Naive B cell (primary cell): ENCODE data around the gene ZER1. TPM values are rescaled to one million over a fixed set of nuclear protein-coding genes. Genes with fewer than 3 reads are reported as not detected.
A peak's percentile ranks its signal among the peaks of the same experiment; 100 is the strongest.

Experiments used
- ATAC-seq, 2 donors: fragments of 150-1000 bp; cut with Tn5 transposase; 2 replicates each; pipeline ENCODE4 v1.10.0; 2021; ENCODE audit warnings: low read depth in 2 of 2, mild to moderate bottlenecking in 2 of 2, moderate library complexity in 2 of 2
- DNase-seq: peaks from one replicate; pipeline ENCODE4 v3.0.0; 2022
- H3K27ac Mint-ChIP-seq, 6 donors: one replicate each; pipeline ENCODE4 v1.8.0; 2020 to 2022; ENCODE audit warnings: mild to moderate bottlenecking in 6 of 6, mixed read lengths in 6 of 6, moderate library complexity in 5 of 6, inconsistent platforms in 2 of 6
- H3K27me3 Mint-ChIP-seq, 3 donors: one replicate each; pipeline ENCODE4 v1.8.0; 2021 to 2022; ENCODE audit warnings: mixed read lengths in 3 of 3, mild to moderate bottlenecking in 1 of 3
- H3K36me3 Mint-ChIP-seq, 2 donors: one replicate each; pipeline ENCODE4 v1.8.0; 2020 to 2022; ENCODE audit warnings: mixed read lengths in 2 of 2, inconsistent platforms in 1 of 2, mild to moderate bottlenecking in 1 of 2
- H3K4me1 Mint-ChIP-seq, 3 donors: one replicate each; pipeline ENCODE4 v1.8.0; 2020 to 2022; ENCODE audit warnings: mixed read lengths in 3 of 3, inconsistent platforms in 1 of 3, mild to moderate bottlenecking in 1 of 3, moderate library complexity in 1 of 3
- H3K4me3 Mint-ChIP-seq, 8 donors: one replicate each; pipeline ENCODE4 v1.8.0; 2020 to 2022; ENCODE audit warnings: mild to moderate bottlenecking in 8 of 8, mixed read lengths in 8 of 8, moderate library complexity in 8 of 8, inconsistent platforms in 2 of 8
- H3K9me3 Mint-ChIP-seq, 7 donors: one replicate each; pipeline ENCODE4 v1.8.0; 2020 to 2022; ENCODE audit warnings: mixed read lengths in 7 of 7, mild to moderate bottlenecking in 5 of 7, inconsistent platforms in 2 of 7, moderate library complexity in 1 of 7
- polyA plus RNA-seq, 6 donors: library from polyadenylated mRNA; unstranded; fragments of 300-500 nt; fragmentation: Illumina TruSeq; gene quantifications; one replicate each; pipeline ENCODE4 v1.2.3, GENCODE V29; 2021; ENCODE audit warnings: low read depth in 6 of 6

The ZER1 gene
- 10 to 100 TPM; 30.9 to 43.1 (median 33.0) TPM for polyA plus RNA-seq

DNA sequence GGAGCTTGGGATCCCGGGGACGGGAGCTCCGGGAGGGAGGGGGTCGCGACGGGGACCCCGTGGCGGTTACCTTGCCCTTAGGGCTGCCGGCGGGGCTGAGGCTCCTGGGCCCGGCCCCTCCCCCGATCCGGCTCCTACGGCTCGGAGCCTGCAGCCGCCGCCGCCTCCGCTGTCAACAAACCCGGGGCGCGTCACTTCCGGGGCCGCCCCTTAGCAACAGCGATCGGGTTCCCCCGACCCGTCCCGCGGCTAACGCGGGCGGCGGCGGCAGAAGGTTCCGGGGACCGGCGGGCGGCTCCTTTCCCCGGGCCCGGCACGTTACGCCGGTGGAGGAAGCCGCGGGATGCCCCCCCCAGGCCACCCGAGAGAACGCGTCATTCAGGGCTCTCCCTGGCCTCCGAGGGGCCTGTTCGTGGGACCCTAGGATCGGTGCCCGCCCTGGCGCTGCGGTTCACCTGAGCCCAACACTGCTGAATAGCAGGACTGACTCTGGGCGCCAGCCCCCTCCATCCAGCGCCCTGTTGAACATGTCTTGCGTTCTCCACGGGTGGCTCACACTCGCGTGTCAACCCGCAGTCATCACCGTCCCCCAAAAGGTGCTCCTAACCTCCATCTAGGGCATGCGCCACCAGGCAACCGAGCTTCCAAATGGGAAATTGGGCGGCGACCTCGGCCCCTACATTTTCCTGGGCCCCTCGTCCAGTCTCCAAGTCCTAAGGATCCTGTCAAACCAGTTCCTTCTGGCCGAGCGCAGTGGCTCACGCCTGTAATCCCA lies at the start of gene ZER1:
ZER1 (minus strand) TSS at position 183 of the 775 bp plus-strand sequence. CDS start 16,362 bp downstream, outside the sequence.
- DNase-seq (peak; percentile 93), ATAC-seq (peak; percentile 93 to 94)
- Mint-ChIP-seq H3K4me3 (peak within 1 kb of the TSS; percentile 94 to 97 (median 96)), H3K4me1 (peaks cover 24 to 46% (median 36%) of the 10 kb centered on the region in 3 donors), H3K9me3 (no peaks in the 10 kb centered on the region), H3K27me3 (no peaks in the 10 kb centered on the region), H3K36me3 (peaks cover 0 to 8% of the 10 kb centered on the region in 2 donors), H3K27ac (peak within 1 kb of the TSS; percentile 96 to 98 (median 98))

DNA sequence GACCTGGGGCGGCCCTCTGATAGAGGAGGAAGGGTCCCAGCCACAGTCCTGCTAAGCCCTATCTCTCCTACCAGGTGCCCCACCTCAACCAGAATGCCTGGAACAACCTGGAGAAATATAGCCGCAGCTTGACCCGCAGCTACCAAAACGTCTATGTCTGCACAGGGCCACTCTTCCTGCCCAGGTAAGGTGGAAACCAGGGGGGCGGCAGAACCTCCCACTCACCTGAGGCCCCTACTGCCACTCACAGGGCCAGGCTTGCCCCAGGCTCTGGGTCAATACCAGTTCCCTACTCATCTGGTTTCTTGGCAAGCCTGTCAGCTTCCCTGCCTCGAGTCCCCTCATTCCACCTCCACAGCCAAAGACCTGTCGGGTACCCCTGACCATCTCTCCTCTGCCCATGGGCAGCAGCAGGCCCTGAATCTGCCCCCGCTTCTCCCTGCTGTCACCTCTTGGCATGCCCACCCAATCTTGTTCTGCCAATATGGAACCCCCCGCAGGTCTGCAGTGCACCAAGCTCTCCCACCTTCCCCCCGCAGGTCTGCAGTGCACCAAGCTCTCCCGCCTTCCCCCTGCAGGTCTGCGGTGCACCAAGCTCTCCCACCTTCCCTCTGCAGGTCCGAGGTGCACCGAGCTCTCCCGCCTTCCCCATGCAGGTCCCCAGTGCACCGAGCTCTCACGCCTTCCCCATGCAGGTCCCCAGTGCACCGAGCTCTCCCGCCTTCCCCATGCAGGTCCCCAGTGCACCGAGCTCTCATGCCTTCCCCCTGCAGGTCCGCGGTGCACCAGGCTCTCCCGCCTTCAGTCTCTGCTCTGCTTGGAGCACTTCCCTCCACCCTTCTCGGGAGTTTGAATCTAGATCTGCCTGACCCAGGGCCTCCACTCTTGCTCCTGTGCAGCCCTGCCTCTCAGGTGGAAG lies 49.2 kb upstream of the ZER1 start:
- ATAC-seq: no peak
- H3K4me1 Mint-ChIP-seq: peaks cover 16 to 21% (median 18%) of the 10 kb centered on the region in 3 donors
- no peaks in the 10 kb centered on the region for H3K36me3 Mint-ChIP-seq
- peak overlapping the region in 7 of 8 donors; percentile 26 to 95 (median 78) for H3K4me3 Mint-ChIP-seq
- DNase-seq: no peak
- no peaks in the 10 kb centered on the region for H3K9me3 Mint-ChIP-seq
- H3K27me3 Mint-ChIP-seq: no peaks in the 10 kb centered on the region
- peak overlapping the region in 2 of 6 donors; percentile 47 to 54 for H3K27ac Mint-ChIP-seq

DNA sequence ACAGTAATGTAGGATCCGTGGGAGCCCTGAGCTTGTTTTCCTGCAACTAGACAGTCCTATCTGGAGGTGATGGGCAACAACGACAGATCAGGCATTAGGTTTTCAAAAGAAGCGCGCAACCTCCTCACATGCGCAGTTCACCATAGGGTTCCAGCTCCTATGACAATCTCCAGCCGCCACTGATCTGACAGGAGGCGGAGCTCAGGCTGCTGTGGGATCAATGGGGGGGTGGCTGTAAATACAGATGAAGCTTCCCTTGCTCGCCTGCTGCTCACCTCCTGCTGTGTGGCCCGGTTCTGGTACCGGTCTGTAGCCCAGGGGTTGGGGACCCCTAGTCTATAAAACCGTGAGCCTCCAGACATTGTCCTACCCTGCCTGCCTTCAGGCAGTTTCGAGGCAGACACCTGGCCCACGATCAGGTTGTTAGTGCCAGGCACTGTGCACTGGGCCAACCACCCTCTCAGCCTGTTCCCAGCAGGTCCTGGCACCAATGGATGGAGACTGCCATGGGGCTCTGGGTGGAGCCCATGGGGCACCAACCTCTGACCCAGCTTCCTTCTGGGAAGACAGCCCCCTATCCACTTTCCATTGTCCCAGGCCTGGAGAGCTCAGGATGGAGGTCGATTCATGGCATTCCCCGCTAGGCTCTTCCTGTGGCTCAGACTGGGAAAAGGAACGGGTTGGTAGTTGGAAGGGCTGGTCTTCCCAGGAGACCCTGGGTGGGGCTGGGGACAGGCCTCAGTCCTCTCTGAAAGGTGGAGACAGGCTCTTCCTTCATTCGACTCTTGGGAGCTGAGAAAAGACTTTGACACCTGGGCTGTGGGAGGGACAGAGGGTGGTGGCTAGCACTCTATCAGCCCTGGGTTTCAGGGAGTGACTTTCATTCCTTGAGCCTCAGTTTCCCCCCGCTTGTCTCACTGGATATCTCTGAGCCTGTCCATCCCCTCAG lies 48.3 kb upstream of the ZER1 start:
- H3K9me3 Mint-ChIP-seq: no peaks in the 10 kb centered on the region
- peak overlapping the region; percentile 42 to 95 (median 83) for H3K4me3 Mint-ChIP-seq
- no peaks in the 10 kb centered on the region for H3K36me3 Mint-ChIP-seq
- no peak for DNase-seq
- peaks cover 16 to 21% (median 18%) of the 10 kb centered on the region in 3 donors for H3K4me1 Mint-ChIP-seq
- no peaks in the 10 kb centered on the region for H3K27me3 Mint-ChIP-seq
- H3K27ac Mint-ChIP-seq: peak overlapping the region in 3 of 6 donors; percentile 33 to 62 (median 53)
- ATAC-seq: no peak

DNA sequence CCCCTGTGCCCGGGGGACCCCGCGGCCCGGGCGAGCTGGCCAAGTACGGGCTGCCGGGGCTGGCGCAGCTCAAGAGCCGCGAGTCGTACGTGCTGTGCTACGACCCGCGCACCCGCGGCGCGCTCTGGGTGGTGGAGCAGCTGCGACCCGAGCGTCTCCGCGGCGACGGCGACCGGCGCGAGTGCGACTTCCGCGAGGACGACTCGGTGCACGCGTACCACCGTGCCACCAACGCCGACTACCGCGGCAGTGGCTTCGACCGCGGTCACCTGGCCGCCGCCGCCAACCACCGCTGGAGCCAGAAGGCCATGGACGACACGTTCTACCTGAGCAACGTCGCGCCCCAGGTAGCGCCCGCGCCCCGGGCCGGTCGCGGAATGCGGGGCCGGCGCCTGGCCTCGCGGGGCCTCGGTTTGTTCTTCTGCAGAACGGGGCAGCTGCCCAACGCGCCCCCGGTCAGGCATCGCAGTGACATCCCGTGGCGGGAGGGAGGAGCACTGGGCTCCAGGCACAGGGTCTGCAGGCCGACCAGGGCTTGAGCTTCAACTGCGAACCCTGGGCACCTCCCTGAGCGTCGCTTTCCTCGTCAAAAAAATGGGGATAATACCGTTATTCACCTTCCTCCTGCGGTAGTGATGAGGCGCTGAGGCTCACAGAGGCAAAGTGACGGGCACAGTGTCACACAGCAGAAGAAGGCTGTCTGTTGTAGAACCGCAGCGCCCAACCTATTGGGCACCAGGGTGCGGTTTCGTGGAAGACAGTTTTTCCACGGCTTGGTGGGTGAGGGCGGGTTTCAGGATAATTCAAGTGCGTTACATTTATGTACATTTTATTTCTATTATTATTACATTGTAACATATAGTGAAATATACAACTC lies 47.4 kb upstream of the ZER1 start:
- H3K4me1 Mint-ChIP-seq: peaks cover 16 to 21% (median 18%) of the 10 kb centered on the region in 3 donors
- H3K36me3 Mint-ChIP-seq: no peaks in the 10 kb centered on the region
- ATAC-seq (peak; percentile 39 to 40), DNase-seq (no peak)
- H3K27ac Mint-ChIP-seq: peak overlapping the region in 3 of 6 donors; percentile 26 to 71 (median 53)
- H3K4me3 Mint-ChIP-seq: peak overlapping the region; percentile 70 to 95 (median 85)
- no peaks in the 10 kb centered on the region for H3K27me3 Mint-ChIP-seq
- H3K9me3 Mint-ChIP-seq: no peaks in the 10 kb centered on the region

DNA sequence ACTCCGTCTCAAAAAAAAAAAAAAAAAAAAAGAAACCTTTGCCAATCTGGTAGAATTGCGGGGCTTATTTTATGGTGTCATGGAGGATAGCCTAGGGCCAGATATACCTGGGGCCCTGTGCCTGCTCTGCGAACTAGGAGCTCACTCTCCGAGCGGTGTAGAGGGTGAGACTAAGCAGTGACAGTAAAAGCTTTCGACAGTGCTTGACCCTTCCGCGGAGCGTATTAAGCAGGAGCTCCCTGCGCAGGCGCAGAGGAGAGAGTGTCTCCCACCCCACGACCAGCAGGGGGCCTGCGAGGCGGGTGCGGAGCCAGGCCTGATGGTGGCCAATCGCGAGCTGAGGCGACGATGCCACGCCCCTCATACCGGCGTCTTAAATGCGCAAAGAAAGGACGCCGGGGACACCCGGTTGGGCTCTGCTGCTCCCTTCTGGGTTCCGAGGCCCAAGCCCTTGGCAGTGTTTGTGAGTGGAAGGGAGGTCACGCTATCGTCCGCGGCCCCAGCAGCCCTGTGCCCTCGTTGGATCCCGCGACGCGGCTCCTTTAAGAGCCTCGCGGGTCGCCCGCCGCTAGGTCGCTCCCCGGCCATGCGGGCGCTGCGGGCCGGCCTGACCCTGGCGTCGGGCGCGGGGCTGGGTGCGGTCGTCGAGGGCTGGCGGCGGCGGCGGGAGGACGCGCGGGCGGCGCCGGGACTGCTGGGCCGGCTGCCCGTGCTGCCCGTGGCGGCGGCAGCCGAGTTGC lies 46.5 kb upstream of the ZER1 start, which contains the start of gene ENDOG:
ENDOG (plus strand) TSS at position 402 of the 740 bp plus-strand sequence; CDS start at position 587, 185 bp downstream.
- H3K9me3 Mint-ChIP-seq: no peaks in the 10 kb centered on the region
- peak within 1 kb of the TSS; percentile 81 to 95 (median 90) for H3K4me3 Mint-ChIP-seq
- H3K4me1 Mint-ChIP-seq: peaks cover 16 to 21% (median 18%) of the 10 kb centered on the region in 3 donors
- no peaks in the 10 kb centered on the region for H3K36me3 Mint-ChIP-seq
- DNase-seq: peak; percentile 97
- no peaks in the 10 kb centered on the region for H3K27me3 Mint-ChIP-seq
- peak; percentile 91 for ATAC-seq
- H3K27ac Mint-ChIP-seq: peak within 1 kb of the TSS; percentile 61 to 91 (median 76)

DNA sequence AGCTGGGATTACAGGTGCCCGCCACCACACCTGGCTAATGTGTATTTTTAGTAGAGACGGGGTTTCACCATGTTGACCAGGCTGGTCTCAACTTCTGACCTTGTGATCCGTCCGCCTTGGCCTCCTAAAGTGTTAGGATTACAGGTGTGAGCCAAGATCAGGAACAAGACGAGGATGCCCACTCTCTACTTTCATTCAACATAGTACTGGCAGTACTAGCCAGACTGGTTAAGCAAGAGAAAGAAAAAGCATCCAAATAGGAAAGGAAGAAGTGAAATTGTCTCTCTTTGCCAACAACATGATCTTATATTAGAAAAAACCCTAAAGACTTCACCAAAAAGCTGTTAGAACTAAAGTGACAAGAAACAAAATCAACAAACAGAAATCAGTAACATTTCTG lies 39.1 kb upstream of the ZER1 start:
- ATAC-seq: no peak
- DNase-seq: no peak
- Mint-ChIP-seq H3K27me3 (no peaks in the 10 kb centered on the region), H3K9me3 (no peaks in the 10 kb centered on the region), H3K36me3 (no peaks in the 10 kb centered on the region), H3K27ac (no peak overlapping the region), H3K4me1 (no peaks in the 10 kb centered on the region), H3K4me3 (no peak overlapping the region)

DNA sequence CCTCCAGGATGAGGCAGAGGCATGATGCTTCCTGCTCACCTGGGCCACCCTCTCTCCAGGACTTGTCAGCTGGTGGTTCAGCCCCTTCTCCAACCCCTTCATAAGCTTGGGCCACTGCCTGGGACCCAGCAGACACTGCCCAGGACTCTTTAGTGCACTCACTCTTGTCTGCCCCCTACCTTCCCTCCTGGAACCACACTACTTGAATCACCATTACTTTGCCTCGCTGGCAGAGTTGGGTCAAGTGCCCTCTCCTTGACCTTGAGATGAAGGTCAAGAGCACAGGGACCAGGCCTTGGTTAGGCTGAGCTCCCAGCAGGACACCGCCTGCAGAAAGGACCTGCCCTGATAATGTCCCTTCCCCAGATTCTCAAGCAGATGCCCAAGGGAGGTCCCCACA lies 38.1 kb upstream of the ZER1 start:
- no peak for DNase-seq
- Mint-ChIP-seq H3K4me1 (no peaks in the 10 kb centered on the region), H3K27ac (peak overlapping the region in 1 of 6 donors; percentile 53), H3K4me3 (no peak overlapping the region), H3K9me3 (no peaks in the 10 kb centered on the region), H3K27me3 (no peaks in the 10 kb centered on the region), H3K36me3 (no peaks in the 10 kb centered on the region)
- no peak for ATAC-seq

DNA sequence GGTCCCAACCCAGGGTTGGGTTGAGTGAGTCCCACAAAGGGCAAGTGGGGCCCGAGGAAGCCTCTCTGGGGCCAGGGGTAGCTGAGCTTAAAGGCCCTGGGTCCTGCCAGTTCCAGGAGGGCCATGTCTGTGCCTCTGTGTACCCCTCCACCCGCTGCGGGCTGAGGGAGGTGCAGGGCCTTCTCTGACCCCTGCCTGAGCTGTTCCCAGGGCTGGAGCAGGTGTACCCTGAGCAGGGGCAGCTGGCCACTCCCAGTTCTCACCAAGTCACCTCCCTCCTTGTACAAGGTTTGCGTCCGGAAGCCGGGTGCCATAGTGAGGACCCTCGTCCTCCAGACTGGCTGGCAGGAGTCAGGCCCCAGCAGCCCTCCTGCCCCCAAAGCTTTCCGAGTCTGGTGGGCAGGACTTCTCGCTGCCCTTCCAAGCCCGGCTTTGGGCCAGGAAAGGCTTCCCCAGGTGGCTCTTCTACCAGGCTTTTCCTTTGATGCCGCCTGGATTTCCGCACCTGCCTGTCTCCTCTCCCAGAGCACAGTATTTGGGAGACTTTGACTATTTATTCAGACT lies 37.4 kb upstream of the ZER1 start:
- ATAC-seq: no peak
- H3K4me1 Mint-ChIP-seq: no peaks in the 10 kb centered on the region
- no peaks in the 10 kb centered on the region for H3K36me3 Mint-ChIP-seq

DNA sequence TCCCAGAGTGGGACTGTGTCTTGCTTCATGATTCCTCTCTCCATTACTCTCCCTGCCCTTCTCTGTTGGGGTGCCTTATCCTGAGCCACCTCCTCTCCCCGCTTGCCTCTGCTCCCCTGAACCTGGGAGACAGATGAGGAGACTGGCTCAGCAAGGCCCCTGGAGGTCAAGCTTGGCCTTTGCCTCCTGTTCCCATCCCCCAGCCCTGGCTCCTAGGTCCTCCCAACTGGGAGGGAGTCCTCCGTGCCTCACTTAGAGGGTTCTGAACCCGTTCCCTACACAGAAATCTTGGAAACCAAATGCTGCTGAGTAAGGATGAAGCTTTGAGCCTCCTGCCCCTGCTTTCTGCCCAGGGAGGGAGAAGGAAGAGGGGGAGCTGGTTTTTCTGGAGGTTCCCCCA lies 36.8 kb upstream of the ZER1 start:
- ATAC-seq (no peak), DNase-seq (no peak)
- Mint-ChIP-seq H3K4me1 (no peaks in the 10 kb centered on the region), H3K4me3 (no peak overlapping the region), H3K27me3 (no peaks in the 10 kb centered on the region), H3K9me3 (no peaks in the 10 kb centered on the region), H3K27ac (peak overlapping the region in 1 of 6 donors; percentile 6), H3K36me3 (peaks cover 2 to 3% of the 10 kb centered on the region in 2 donors)

More for the DNA sequence above, 37.4 kb upstream of the ZER1 start:
- H3K27ac Mint-ChIP-seq: peak overlapping the region in 1 of 6 donors; percentile 14
- no peak overlapping the region for H3K4me3 Mint-ChIP-seq
- no peaks in the 10 kb centered on the region for H3K9me3 Mint-ChIP-seq
- no peaks in the 10 kb centered on the region for H3K27me3 Mint-ChIP-seq
- no peak for DNase-seq

DNA sequence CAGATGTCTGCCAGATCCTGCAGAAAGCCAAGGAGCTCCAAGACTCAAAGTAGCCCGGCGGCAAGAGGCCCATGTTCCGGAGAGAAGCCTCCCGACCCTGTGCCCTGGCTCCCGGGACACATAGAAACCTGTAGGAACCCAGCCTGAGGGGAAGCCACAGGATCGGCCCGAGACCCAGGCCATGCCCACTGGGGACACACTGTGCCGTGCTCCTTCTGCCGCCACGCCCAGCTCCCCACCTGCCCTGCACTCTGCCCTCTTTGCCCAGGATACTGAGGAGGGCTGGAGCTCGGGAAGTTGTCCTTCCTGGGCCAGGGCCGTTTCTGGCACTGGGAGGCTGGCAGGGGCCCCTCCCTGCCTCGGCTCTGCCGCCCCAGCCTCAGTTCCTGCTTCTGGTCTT lies 36.1 kb upstream of the ZER1 start:
- no peak overlapping the region for H3K4me3 Mint-ChIP-seq
- H3K36me3 Mint-ChIP-seq: peaks cover 7 to 10% of the 10 kb centered on the region in 2 donors
- H3K27ac Mint-ChIP-seq: peak overlapping the region in 1 of 6 donors; percentile 54
- H3K27me3 Mint-ChIP-seq: no peaks in the 10 kb centered on the region
- no peaks in the 10 kb centered on the region for H3K9me3 Mint-ChIP-seq
- no peaks in the 10 kb centered on the region for H3K4me1 Mint-ChIP-seq
- ATAC-seq: no peak
- DNase-seq: no peak

DNA sequence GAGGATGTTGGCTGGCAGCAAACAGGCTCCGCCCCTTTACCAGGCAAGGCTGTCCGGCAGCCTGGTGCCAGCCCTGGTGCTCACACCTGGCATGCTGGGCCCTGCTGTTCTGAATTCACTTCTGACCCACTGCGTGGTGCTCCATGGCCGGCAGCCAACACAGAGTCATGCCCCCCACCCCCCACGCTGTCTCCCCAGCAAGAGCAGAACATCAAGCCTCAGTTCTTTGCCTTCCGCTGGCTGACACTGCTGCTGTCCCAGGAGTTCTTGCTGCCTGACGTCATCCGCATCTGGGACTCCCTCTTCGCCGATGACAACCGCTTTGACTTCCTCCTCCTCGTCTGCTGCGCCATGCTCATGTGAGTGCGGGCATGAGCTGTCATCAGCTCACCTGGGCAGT lies 33.9 kb upstream of the ZER1 start:
- ATAC-seq: no peak
- Mint-ChIP-seq H3K4me3 (no peak overlapping the region), H3K36me3 (peaks cover 7 to 15% of the 10 kb centered on the region in 2 donors), H3K4me1 (no peaks in the 10 kb centered on the region), H3K9me3 (no peaks in the 10 kb centered on the region), H3K27ac (no peak overlapping the region), H3K27me3 (no peaks in the 10 kb centered on the region)
- no peak for DNase-seq
